Cardiac fibroblast (primary cell): ENCODE results near the gene CEP131.

Experiments
- DNase-seq, 2 donors: peaks; one replicate each; pipeline versions ENCODE4 v3.0.0 to v3.0.0-alpha.2; 2010; ENCODE audit warnings: low read depth in 2 of 2
- H3K4me3 ChIP-seq, 2 donors: replicated peaks in 1 of 2; 1 replicate in 1 of 2; 2 replicates in 1 of 2; pipeline ENCODE4 v1.5.1; 2011; ENCODE audit warnings: low read depth in 2 of 2, low read length in 2 of 2, mild to moderate bottlenecking in 2 of 2, moderate library complexity in 1 of 2
- TF ChIP-seq, protein P1 (sequence below): IDR thresholded peaks from one replicate; pipeline ENCODE4 v1.5.1; 2011; ENCODE audit warnings: low read depth, mild to moderate bottlenecking, low read length, inconsistent platforms

Gene CEP131

DNA sequence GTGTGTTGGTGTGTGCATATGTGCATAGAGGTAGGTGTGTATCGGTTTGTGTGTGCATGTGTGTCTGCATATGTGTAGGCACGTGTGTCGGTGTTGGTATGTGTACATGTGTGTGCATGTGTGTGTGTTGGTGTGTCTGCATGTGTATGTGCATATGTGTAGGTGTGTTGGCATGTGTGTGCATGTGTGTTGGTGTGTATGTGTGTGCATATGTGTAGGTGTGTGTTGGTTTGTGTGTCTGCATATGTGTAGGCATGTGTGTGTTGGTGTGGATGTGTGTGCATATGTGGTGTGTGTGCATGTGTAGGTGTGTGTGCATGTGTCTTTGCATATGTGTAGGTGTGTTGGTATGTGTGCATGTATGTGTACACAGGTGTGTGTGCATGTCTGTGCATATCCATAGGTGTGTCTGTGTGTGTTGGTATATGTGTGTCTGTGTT, 52.9 kb downstream of the CEP131 start:
- TF ChIP-seq, protein P1, sequence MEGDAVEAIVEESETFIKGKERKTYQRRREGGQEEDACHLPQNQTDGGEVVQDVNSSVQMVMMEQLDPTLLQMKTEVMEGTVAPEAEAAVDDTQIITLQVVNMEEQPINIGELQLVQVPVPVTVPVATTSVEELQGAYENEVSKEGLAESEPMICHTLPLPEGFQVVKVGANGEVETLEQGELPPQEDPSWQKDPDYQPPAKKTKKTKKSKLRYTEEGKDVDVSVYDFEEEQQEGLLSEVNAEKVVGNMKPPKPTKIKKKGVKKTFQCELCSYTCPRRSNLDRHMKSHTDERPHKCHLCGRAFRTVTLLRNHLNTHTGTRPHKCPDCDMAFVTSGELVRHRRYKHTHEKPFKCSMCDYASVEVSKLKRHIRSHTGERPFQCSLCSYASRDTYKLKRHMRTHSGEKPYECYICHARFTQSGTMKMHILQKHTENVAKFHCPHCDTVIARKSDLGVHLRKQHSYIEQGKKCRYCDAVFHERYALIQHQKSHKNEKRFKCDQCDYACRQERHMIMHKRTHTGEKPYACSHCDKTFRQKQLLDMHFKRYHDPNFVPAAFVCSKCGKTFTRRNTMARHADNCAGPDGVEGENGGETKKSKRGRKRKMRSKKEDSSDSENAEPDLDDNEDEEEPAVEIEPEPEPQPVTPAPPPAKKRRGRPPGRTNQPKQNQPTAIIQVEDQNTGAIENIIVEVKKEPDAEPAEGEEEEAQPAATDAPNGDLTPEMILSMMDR = no peak
- DNase-seq = no peak
- no peak overlapping the region for H3K4me3 ChIP-seq

DNA sequence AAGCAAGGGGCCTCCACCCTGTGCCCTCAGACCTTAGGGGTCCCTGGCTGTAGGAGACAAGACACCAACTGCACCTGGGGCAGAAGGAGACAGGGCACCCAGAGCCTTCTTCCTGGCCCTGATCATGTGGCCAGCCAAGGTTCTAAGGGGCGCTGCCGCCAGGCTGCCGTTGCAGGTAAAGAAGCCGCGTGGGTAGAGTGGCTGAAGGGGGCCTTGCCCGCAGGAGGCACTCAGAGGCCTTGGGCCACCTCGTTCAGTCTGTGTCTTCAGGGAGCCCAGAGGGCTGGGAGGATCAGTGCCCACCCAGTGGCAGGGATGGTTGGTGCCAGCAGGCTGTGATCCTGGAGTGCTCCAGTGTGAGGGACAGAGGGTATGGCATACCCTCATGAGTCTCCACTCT, 55.1 kb downstream of the CEP131 start:
- no peak overlapping the region for H3K4me3 ChIP-seq
- DNase-seq = no peak
- TF ChIP-seq, protein P1 = no peak

DNA sequence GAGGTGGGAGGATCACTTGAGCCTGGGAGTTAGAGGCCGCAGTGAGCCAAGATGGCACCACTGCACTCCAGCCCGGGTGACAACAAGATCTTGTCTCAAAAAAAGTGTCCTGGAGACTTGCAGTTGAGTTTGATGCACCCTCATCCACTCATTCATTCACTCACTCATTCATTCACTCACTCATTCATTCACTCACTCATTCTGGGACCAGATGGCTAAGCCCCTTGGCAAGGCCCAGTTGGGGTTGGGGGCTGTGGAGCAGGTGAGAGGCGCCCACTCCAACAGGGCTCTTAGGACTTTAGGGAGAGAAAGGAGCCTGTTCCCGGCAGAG, 55.6 kb downstream of the CEP131 start:
- H3K4me3 ChIP-seq = no peak overlapping the region
- DNase-seq = no peak
- TF ChIP-seq, protein P1 = no peak

DNA sequence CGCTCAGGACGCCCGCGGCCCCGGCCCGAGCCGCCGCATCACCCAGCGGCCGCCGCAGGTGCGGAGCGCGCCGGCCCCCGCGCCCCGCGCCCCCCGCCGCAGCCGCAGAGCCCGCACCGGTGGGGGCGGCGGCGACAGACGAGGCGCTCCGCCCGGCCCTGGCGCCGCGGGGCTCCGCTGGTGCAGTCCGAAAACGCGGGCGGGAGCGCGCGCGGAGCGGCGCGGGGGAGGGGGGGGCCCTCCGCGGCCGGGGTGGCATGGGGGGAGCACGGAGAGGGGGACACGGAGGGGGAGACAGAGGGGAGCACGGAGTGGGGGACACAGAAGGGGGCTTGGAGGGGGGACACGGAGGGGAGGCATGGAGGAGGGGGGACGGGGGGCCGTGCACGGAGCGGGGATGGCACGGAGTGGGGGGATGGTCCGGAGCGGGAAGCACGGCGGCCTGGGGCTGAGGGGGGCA, 56.7 kb downstream of the CEP131 start, which contains the start of gene AATK:
AATK (minus strand) TSS at position 189 of the 460 bp plus-strand sequence. CDS start 229 bp downstream, outside the sequence.
- no peak within 1 kb of the TSS for H3K4me3 ChIP-seq
- no peak for DNase-seq
- TF ChIP-seq, protein P1 = no peak

DNA sequence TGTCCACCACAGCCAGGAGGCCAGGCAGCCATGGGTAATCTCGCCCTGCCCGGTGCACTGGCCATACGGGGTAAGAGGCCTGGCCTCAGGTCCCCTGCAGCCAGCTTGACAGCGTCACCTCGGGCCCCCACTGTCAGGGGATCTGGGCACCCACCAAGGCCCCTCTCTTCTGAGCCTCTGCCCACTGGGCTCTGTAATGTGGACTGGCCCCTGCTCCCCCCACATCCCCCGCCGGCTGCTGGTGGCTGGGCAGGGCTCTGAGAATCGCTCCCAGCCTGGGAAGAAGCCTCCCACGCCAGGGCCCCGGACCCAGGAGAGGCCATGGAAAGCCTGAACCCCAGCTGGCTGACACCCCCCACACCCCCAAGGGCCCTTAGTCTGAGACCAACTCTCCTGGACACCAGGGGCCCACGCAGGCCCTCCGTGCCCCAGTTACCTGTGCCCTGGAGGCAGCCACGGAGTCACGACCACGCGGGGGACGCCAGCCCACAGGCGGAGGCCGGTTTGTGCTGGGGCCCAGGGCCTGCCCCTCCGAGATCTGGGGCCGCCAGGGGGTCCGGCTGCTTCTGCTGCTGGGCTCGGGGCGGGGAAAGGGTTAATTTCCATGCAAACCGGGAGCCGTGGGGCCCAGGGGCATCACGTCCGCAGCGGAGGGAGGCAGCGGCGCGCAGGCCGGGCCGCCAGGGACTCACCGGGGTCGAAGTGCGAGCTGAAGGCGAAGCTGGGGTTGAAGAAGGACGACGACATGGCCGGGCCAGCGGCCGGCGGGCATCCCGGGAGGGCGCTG, 57.3 kb downstream of the CEP131 start, which contains the start of gene PVALEF:
PVALEF (plus strand) TSS at position 262 of the 787 bp plus-strand sequence. CDS start 15,720 bp downstream, outside the sequence.
- TF ChIP-seq, protein P1 = no peak
- H3K4me3 ChIP-seq = no peak within 1 kb of the TSS
- DNase-seq = no peak

DNA sequence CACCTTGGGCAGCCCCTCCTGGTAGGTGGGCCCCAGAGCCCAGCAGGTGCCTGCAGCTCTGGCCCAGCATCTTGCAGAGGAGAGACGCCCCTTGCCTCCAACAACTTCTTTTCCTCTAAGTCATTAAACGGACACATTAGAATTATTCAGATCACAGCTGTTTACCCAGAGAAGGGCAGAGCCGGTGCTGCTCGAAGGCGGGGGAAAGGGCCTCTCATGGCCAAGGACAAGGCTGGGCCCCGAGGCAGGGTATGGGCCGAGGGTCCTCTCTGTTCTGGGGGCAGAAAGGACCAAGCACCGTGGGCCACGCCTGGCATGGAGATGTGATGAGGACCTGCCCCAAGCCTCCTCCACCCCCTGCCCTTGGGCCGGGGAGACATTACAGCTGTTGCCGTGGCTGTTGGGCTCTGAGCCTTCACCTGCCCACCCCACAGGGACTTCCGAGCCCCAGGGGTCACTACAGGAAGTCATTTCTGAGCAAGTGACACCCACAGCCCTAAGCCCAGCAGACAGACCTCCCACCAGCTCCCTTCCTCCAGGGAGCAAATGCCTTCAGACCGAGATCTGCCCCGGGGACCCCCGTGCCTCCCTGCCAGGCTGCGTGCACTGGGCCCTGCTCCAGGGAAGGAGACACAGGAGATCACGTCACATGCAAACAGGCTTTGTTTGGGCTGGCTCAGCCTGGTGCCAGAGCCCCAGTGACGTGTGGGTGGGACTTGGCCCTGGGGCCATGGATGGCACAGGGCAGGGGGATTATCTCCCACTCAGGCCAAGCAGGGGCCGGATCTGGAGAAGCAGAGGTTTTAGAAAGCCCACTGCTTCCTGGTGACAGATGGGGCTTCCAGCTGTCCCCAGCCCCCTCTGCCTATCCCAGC, 58.2 kb downstream of the CEP131 start:
- TF ChIP-seq, protein P1 = no peak
- no peak for DNase-seq
- H3K4me3 ChIP-seq = no peak overlapping the region
